Mesendoderm (in vitro differentiated cells): ENCODE results near the gene FMO1.
"Not testable (repeated sequence)": the region's sequence is repeated elsewhere in the genome, so short reads cannot be mapped to it uniquely, and the experiment has no call there.

Experiments used
- DNase-seq: peaks from one replicate; pipeline ENCODE4 v3.0.0; 2013
- H2AK5ac ChIP-seq: 2 replicates; pipeline ENCODE4 v1.6.1; 2013; ENCODE audit warnings: low read length, inconsistent platforms
- H2BK120ac ChIP-seq: 2 replicates; pipeline ENCODE4 v1.6.1; 2013; ENCODE audit warnings: low read depth, mild to moderate bottlenecking, low read length, moderate library complexity, mixed read lengths
- H2BK15ac ChIP-seq: replicated peaks from 2 replicates; pipeline ENCODE4 v1.6.1; 2013; ENCODE audit warnings: low read depth, mild to moderate bottlenecking, moderate library complexity
- H2BK5ac ChIP-seq: 2 replicates; pipeline ENCODE4 v1.6.1; 2013; ENCODE audit warnings: low read length, inconsistent platforms
- H3K18ac ChIP-seq: 2 replicates; pipeline ENCODE4 v1.6.1; 2013; ENCODE audit warnings: mild to moderate bottlenecking, low read length, mixed read lengths
- H3K23ac ChIP-seq: one replicate; pipeline ENCODE4 v1.6.1; 2013; ENCODE audit warnings: low read length
- H3K27ac ChIP-seq: 2 replicates; pipeline ENCODE4 v1.5.1; 2013; ENCODE audit warnings: low read depth, mild to moderate bottlenecking, inconsistent platforms, low read length, moderate library complexity
- H3K27me3 ChIP-seq: 2 replicates; pipeline ENCODE4 v1.6.1; 2013; ENCODE audit warnings: low read length, control low read depth, mild to moderate bottlenecking, inconsistent platforms; ENCODE audit not compliant: insufficient read depth, poor library complexity
- H3K36me3 ChIP-seq: 2 replicates; pipeline ENCODE4 v1.6.1; 2013; ENCODE audit warnings: low read length, inconsistent platforms; ENCODE audit not compliant: control insufficient read depth, insufficient read depth
- H3K4ac ChIP-seq: one replicate; pipeline ENCODE4 v1.6.1; 2013; ENCODE audit warnings: low read depth, mild to moderate bottlenecking, low read length, moderate library complexity
- H3K4me1 ChIP-seq: 2 replicates; pipeline ENCODE4 v1.6.1; 2013; ENCODE audit warnings: low read depth, low read length, inconsistent platforms; ENCODE audit not compliant: control insufficient read depth
- H3K4me2 ChIP-seq: 2 replicates; pipeline ENCODE4 v1.6.1; 2013; ENCODE audit warnings: low read length
- H3K4me3 ChIP-seq: 2 replicates; pipeline ENCODE4 v1.5.1; 2013; ENCODE audit warnings: mild to moderate bottlenecking, low read length
- H3K56ac ChIP-seq: one replicate; pipeline ENCODE4 v1.6.1; 2013; ENCODE audit warnings: low read length
- H3K79me1 ChIP-seq: 2 replicates; pipeline ENCODE4 v1.6.1; 2013; ENCODE audit warnings: low read length, inconsistent platforms
- H3K79me2 ChIP-seq: 2 replicates; pipeline ENCODE4 v1.6.1; 2013; ENCODE audit warnings: mild to moderate bottlenecking, low read length; ENCODE audit not compliant: control insufficient read depth, insufficient read depth
- H3K9ac ChIP-seq: 2 replicates; pipeline ENCODE4 v1.6.1; 2013; ENCODE audit warnings: low read length, inconsistent platforms
- H4K5ac ChIP-seq: one replicate; pipeline ENCODE4 v1.6.1; 2013; ENCODE audit warnings: low read length
- H4K8ac ChIP-seq: one replicate; pipeline ENCODE4 v1.6.1; 2013; ENCODE audit warnings: low read depth, mild to moderate bottlenecking, control low read depth, low read length, moderate library complexity
- WGBS: extraction: QIAGEN DNeasy Blood & Tissue Kit; methylation state at CpG from one replicate; pipeline ENCODE4 v1.1.7; 2013; ENCODE audit warnings: low lambda C conversion rate, missing lambda C conversion rate; ENCODE audit not compliant: insufficient coverage; ENCODE audit errors: extremely low coverage; 5-methylcytosine and 5-hydroxymethylcytosine counted together

FMO1 gene

GRCh38 chr1:171220081-171220420 is 28.2 kb upstream of the FMO1 start:
- DNase-seq: peak; percentile 95
- no peaks in the 10 kb centered on the region for H3K79me1 ChIP-seq
- peaks cover 2% of the 10 kb centered on the region for H3K4me1 ChIP-seq
- H3K4ac ChIP-seq: no peak overlapping the region
- peak overlapping the region; percentile 70 for H3K27ac ChIP-seq
- H4K5ac ChIP-seq: no peak overlapping the region
- no peak overlapping the region for H2BK5ac ChIP-seq
- no peak overlapping the region for H3K4me3 ChIP-seq
- H3K36me3 ChIP-seq: no peaks in the 10 kb centered on the region
- H2BK120ac ChIP-seq: no peak overlapping the region
- no peak overlapping the region for H2BK15ac ChIP-seq
- H3K18ac ChIP-seq: no peak overlapping the region
- peak overlapping the region; percentile 15 for H3K4me2 ChIP-seq
- H3K27me3 ChIP-seq: no peaks in the 10 kb centered on the region
- peak overlapping the region; percentile 62 for H3K56ac ChIP-seq
- H2AK5ac ChIP-seq: no peak overlapping the region
- no CpG with 5 or more reads among the region's 2 CpGs for WGBS
- H3K23ac ChIP-seq: no peak overlapping the region
- H4K8ac ChIP-seq: no peak overlapping the region
- peak overlapping the region; percentile 12 for H3K9ac ChIP-seq
- no peaks in the 10 kb centered on the region for H3K79me2 ChIP-seq

GRCh38 chr1:171220581-171221054 is 27.7 kb upstream of the FMO1 start:
- Histone ChIP-seq H3K9ac (peak overlapping the region; percentile 12), H3K4me2 (no peak overlapping the region), H3K27me3 (no peaks in the 10 kb centered on the region), H3K18ac (no peak overlapping the region), H2BK5ac (no peak overlapping the region), H3K36me3 (no peaks in the 10 kb centered on the region), H3K79me1 (no peaks in the 10 kb centered on the region), H3K4ac (no peak overlapping the region), H3K23ac (no peak overlapping the region), H2BK120ac (no peak overlapping the region), H3K4me3 (no peak overlapping the region), H3K27ac (peak overlapping the region; percentile 83), H4K5ac (no peak overlapping the region), H3K79me2 (no peaks in the 10 kb centered on the region), H3K4me1 (peaks cover 2% of the 10 kb centered on the region), H3K56ac (peak overlapping the region; percentile 62), H2BK15ac (no peak overlapping the region), H2AK5ac (no peak overlapping the region), H4K8ac (no peak overlapping the region)
- WGBS: no CpG with 5 or more reads among the region's 11 CpGs
- DNase-seq: peak; percentile 96

GRCh38 chr1:171221665-171222591 is 26.4 kb upstream of the FMO1 start:
- H3K79me2 ChIP-seq: no peaks in the 10 kb centered on the region
- peaks cover 2% of the 10 kb centered on the region for H3K4me1 ChIP-seq
- H3K27ac ChIP-seq: no peak overlapping the region
- peak overlapping the region; percentile 100 for H2BK15ac ChIP-seq
- no peak overlapping the region for H4K8ac ChIP-seq
- H3K23ac ChIP-seq: no peak overlapping the region
- no peaks in the 10 kb centered on the region for H3K27me3 ChIP-seq
- no peak overlapping the region for H3K4me3 ChIP-seq
- H2BK5ac ChIP-seq: no peak overlapping the region
- no peak overlapping the region for H2AK5ac ChIP-seq
- WGBS: no CpG with 5 or more reads among the region's 5 CpGs
- no peak overlapping the region for H3K9ac ChIP-seq
- H2BK120ac ChIP-seq: no peak overlapping the region
- no peak overlapping the region for H3K56ac ChIP-seq
- H3K4me2 ChIP-seq: no peak overlapping the region
- H3K4ac ChIP-seq: peak overlapping the region; percentile 36
- no peak overlapping the region for H4K5ac ChIP-seq
- peak; percentile 34 for DNase-seq
- no peaks in the 10 kb centered on the region for H3K36me3 ChIP-seq
- H3K18ac ChIP-seq: peak overlapping the region; percentile 39
- no peaks in the 10 kb centered on the region for H3K79me1 ChIP-seq

- H3K23ac ChIP-seq: no peak overlapping the region
- WGBS: no CpG with 5 or more reads among the region's 5 CpGs
These were observed 25.4 kb upstream of the FMO1 start for GRCh38 chr1:171222936-171223335.

GRCh38 chr1:171224257-171224656 is 24.0 kb upstream of the FMO1 start:
- not testable (repeated sequence) for H3K4me1 ChIP-seq, DNase-seq, H3K9ac ChIP-seq, H2AK5ac ChIP-seq, H3K4ac ChIP-seq, H3K79me2 ChIP-seq, H3K4me2 ChIP-seq, H2BK15ac ChIP-seq, H3K56ac ChIP-seq, H3K79me1 ChIP-seq, H3K36me3 ChIP-seq, H4K5ac ChIP-seq, H3K23ac ChIP-seq, H3K18ac ChIP-seq, H4K8ac ChIP-seq, H3K27me3 ChIP-seq, H2BK120ac ChIP-seq, H3K4me3 ChIP-seq, H2BK5ac ChIP-seq, H3K27ac ChIP-seq
- WGBS: no CpG with 5 or more reads among the region's 4 CpGs

More at GRCh38 chr1:171222936-171223335, 25.4 kb upstream of the FMO1 start:
- no peak overlapping the region for H3K4ac ChIP-seq
- H3K79me1 ChIP-seq: no peaks in the 10 kb centered on the region
- no peak overlapping the region for H3K18ac ChIP-seq
- H2AK5ac ChIP-seq: no peak overlapping the region
- no peak overlapping the region for H2BK5ac ChIP-seq
- H3K27ac ChIP-seq: no peak overlapping the region
- no peaks in the 10 kb centered on the region for H3K36me3 ChIP-seq
- peak; percentile 64 for DNase-seq
- peaks cover 2% of the 10 kb centered on the region for H3K4me1 ChIP-seq
- no peak overlapping the region for H2BK120ac ChIP-seq
- H3K4me2 ChIP-seq: no peak overlapping the region
- no peaks in the 10 kb centered on the region for H3K79me2 ChIP-seq
- H2BK15ac ChIP-seq: no peak overlapping the region
- H3K56ac ChIP-seq: peak overlapping the region; percentile 8
- H3K4me3 ChIP-seq: no peak overlapping the region
- H4K5ac ChIP-seq: no peak overlapping the region
- no peak overlapping the region for H3K9ac ChIP-seq
- H3K27me3 ChIP-seq: no peaks in the 10 kb centered on the region
- H4K8ac ChIP-seq: no peak overlapping the region
